ENCODE data around the gene LOXL1. TPM values are rescaled to one million over a fixed set of nuclear protein-coding genes. Genes with fewer than 3 reads are reported as not detected.
"Not testable (repeated sequence)": the region's sequence is repeated elsewhere in the genome, so short reads cannot be mapped to it uniquely, and the experiment has no call there.

Gene LOXL1
- total RNA-seq, 2 donors from 2014 or later, result 8.6 to 14.5 TPM

DNA sequence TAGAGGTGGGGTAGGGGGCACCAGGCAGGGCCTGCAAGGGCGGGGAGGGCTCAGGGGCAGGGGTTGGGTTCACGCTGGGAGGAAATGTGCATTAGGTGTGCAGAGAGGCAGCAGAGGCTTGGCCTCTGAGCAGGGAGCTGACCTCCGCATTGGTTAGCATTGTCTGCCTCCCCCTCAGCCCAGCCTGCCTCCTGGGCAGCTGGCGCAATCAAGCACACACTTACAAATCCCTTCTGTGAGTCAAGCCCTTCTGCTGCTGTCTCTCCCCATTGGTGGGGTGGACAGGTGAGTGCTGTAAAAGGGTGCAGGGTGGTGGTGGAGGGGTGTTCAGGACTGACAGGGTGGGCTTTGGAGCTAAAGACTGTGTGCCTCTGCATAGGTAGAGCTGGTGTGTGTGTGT is 9.3 kb downstream of the LOXL1 start:
- no peak for DNase-seq
- no peaks in the 10 kb centered on the region for H3K27me3 ChIP-seq
- 95 to 100% methylated on average over 4 of the region's 4 CpGs for WGBS, 2 donors
- intact Hi-C loops (cut with DNase I), result no loop called here
- no peak for TF ChIP-seq POLR2A (IDR thresholded peaks at IDR 0.05)
- TF ChIP-seq, protein P1, sequence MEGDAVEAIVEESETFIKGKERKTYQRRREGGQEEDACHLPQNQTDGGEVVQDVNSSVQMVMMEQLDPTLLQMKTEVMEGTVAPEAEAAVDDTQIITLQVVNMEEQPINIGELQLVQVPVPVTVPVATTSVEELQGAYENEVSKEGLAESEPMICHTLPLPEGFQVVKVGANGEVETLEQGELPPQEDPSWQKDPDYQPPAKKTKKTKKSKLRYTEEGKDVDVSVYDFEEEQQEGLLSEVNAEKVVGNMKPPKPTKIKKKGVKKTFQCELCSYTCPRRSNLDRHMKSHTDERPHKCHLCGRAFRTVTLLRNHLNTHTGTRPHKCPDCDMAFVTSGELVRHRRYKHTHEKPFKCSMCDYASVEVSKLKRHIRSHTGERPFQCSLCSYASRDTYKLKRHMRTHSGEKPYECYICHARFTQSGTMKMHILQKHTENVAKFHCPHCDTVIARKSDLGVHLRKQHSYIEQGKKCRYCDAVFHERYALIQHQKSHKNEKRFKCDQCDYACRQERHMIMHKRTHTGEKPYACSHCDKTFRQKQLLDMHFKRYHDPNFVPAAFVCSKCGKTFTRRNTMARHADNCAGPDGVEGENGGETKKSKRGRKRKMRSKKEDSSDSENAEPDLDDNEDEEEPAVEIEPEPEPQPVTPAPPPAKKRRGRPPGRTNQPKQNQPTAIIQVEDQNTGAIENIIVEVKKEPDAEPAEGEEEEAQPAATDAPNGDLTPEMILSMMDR (IDR thresholded peaks at IDR 0.05), result no peak
- H3K4me1 ChIP-seq, result peaks cover 27% of the 10 kb centered on the region
- no peak overlapping the region for H3K27ac ChIP-seq
- no peaks in the 10 kb centered on the region for H3K36me3 ChIP-seq (replicated peaks in 1 of 2; ENCODE audit: insufficient read depth in 1 of 2, low read depth in 2 of 2)
- no peaks in the 10 kb centered on the region for H3K9me3 ChIP-seq
- ATAC-seq, result no peak
- H3K4me3 ChIP-seq, result no peak overlapping the region

GRCh38 chr15:73936181-73936580 is 9.9 kb downstream of the LOXL1 start:
- ATAC-seq, result no peak
- DNase-seq, result peak in 1 of 4 donors; percentile 28
- Histone ChIP-seq H3K36me3 (replicated peaks in 1 of 2; ENCODE audit: insufficient read depth in 1 of 2, low read depth in 2 of 2) (no peaks in the 10 kb centered on the region), H3K4me1 (peaks cover 27% of the 10 kb centered on the region), H3K27ac (no peak overlapping the region), H3K27me3 (no peaks in the 10 kb centered on the region), H3K4me3 (no peak overlapping the region), H3K9me3 (no peaks in the 10 kb centered on the region)
- no peak for TF ChIP-seq POLR2A (IDR thresholded peaks at IDR 0.05)
- TF ChIP-seq, protein P1 (IDR thresholded peaks at IDR 0.05), result no peak
- intact Hi-C loops (cut with DNase I), result no loop called here
- WGBS, 2 donors, result 42 to 88% methylated on average over 4 to 5 of the region's 5 CpGs

DNA sequence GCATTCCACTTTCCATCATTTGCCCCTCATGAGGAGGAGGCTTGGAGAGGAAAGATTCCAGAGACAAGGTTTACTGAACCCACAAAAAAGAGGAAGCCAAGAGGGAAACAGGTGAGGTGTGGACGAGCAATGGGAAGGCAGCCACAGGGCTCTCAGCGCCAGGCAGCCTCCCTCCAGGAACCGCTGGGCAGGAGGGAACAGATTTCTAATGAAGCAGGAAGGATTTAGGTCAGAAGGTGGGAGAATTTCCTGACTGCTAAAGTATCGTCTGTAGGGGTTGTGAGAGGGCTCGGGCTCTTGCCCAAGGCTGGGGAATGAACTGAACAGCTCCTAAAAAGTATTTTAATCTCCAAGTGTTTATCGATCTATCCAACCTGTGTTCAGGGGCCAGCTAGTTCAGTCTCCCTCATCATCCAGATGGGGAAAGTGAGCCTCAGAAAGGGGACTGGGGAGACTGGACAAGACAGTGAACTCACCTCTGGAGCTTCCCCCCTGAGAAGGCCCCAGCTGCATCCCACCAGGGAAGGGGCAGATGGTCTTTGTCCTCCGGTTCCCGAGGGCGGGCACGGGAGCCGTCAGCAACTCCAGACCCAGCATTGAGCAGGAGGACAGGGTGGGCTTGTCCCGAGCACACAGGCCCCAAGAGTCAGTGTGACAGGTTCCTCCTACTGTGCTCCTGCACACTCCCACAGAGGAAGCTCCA is 10.5 kb downstream of the LOXL1 start:
- Histone ChIP-seq H3K27me3 (no peaks in the 10 kb centered on the region), H3K36me3 (replicated peaks in 1 of 2; ENCODE audit: insufficient read depth in 1 of 2, low read depth in 2 of 2) (no peaks in the 10 kb centered on the region), H3K4me1 (peaks cover 27% of the 10 kb centered on the region), H3K27ac (no peak overlapping the region), H3K9me3 (no peaks in the 10 kb centered on the region), H3K4me3 (no peak overlapping the region)
- no peak for ATAC-seq
- TF ChIP-seq, protein P1 (IDR thresholded peaks at IDR 0.05), result no peak
- TF ChIP-seq POLR2A (IDR thresholded peaks at IDR 0.05), result no peak
- DNase-seq, result no peak
- WGBS, 2 donors, result 70 to 73% methylated on average over 6 to 12 of the region's 12 CpGs
- intact Hi-C loops (cut with DNase I), result no loop called here

DNA sequence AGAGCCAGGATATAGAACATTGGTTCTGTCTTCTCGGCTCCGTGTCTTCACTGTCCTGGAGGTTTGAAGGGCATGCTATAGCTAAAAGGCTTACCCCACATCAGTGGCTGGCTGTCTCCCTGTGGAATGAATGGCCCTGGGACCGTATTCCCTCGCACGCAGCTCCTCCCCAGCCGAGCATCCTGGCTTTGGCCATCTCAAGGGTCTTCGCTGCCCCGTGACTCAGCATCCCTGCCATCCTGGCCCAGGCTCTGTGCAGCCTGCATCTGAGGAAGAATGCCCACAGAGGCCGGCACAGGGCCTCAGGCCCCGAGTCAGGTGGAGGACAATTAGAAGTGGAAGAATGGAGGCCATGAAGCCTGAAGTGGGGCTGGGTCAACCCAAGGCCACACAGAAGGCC is 11.0 kb downstream of the LOXL1 start:
- no peak overlapping the region for H3K4me3 ChIP-seq
- intact Hi-C loops (cut with DNase I), result no loop called here
- H3K27ac ChIP-seq, result no peak overlapping the region
- no peaks in the 10 kb centered on the region for H3K27me3 ChIP-seq
- TF ChIP-seq POLR2A (IDR thresholded peaks at IDR 0.05), result no peak
- TF ChIP-seq, protein P1 (IDR thresholded peaks at IDR 0.05), result no peak
- peaks cover 27% of the 10 kb centered on the region for H3K4me1 ChIP-seq
- WGBS, 2 donors, result 80 to 85% methylated on average over 1 to 10 of the region's 10 CpGs
- no peaks in the 10 kb centered on the region for H3K36me3 ChIP-seq (replicated peaks in 1 of 2; ENCODE audit: insufficient read depth in 1 of 2, low read depth in 2 of 2)
- ATAC-seq, result no peak
- no peaks in the 10 kb centered on the region for H3K9me3 ChIP-seq
- DNase-seq, result no peak

- Histone ChIP-seq H3K36me3 (replicated peaks in 1 of 2; ENCODE audit: insufficient read depth in 1 of 2, low read depth in 2 of 2) (no peaks in the 10 kb centered on the region), H3K27me3 (no peaks in the 10 kb centered on the region), H3K4me1 (peaks cover 27% of the 10 kb centered on the region), H3K9me3 (no peaks in the 10 kb centered on the region), H3K27ac (no peak overlapping the region), H3K4me3 (no peak overlapping the region)
- intact Hi-C loops (cut with DNase I), result no loop called here
- ATAC-seq (no peak), DNase-seq (no peak)
- TF ChIP-seq POLR2A (IDR thresholded peaks at IDR 0.05), result no peak
- TF ChIP-seq, protein P1 (IDR thresholded peaks at IDR 0.05), result no peak
- 94 to 95% methylated on average over 10 to 11 of the region's 11 CpGs for WGBS, 2 donors
Measured at GRCh38 chr15:73937726-73938125, 11.5 kb downstream of the LOXL1 start.

- ATAC-seq; DNase-seq; H3K36me3 ChIP-seq (replicated peaks in 1 of 2; ENCODE audit: insufficient read depth in 1 of 2, low read depth in 2 of 2); H3K9me3 ChIP-seq; H3K27ac ChIP-seq; intact Hi-C loops (cut with DNase I); H3K4me3 ChIP-seq; H3K27me3 ChIP-seq: not testable (repeated sequence)
- WGBS, 2 donors, result 90 to 98% methylated on average over 8 of the region's 8 CpGs
- H3K4me1 ChIP-seq, result peaks cover 27% of the 10 kb centered on the region
Measured at GRCh38 chr15:73938516-73938915, 12.3 kb downstream of the LOXL1 start.

Data from body of pancreas (tissue), 4 donors.